AG09309 (cell line): ENCODE results near the gene ACP4.
"Not testable (repeated sequence)": the region's sequence is repeated elsewhere in the genome, so short reads cannot be mapped to it uniquely, and the experiment has no call there.

Source experiments
- DNase-seq: peaks from one replicate; pipeline ENCODE4 v3.0.0-alpha.2; 2010; ENCODE audit warnings: low read depth
- H3K4me3 ChIP-seq: 2 replicates; pipeline ENCODE4 v1.5.1; 2011; ENCODE audit warnings: mild to moderate bottlenecking, low read depth, low read length, moderate library complexity; ENCODE audit not compliant: control insufficient read depth
- TF ChIP-seq, protein P1 (sequence below): IDR thresholded peaks from 2 replicates; pipeline ENCODE4 v1.5.1; 2011; ENCODE audit warnings: mild to moderate bottlenecking, low read depth, low read length, inconsistent platforms; ENCODE audit not compliant: insufficient read depth, control insufficient read depth; ENCODE audit errors: missing control alignments

The ACP4 gene

DNA sequence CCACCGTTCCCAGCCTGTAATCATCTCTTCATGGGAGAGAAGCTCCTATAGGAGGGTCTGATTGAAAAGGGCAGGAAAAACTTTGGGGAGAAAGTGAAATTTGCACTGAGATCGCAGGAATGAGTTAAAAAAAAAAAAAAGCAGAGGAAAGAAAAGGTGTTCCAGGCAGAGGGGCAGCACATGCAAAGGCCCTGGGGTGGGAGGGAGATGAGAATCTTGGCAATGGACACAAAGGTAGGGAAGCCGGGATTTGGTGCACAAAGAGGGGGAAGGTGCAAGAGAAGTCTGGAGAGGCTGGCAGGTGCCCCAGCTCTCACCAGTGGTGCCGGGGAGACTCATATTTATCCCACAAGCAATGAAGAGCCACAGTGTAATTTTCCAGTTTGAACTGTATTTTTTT is 36.3 kb upstream of the ACP4 start:
- TF ChIP-seq, protein P1, sequence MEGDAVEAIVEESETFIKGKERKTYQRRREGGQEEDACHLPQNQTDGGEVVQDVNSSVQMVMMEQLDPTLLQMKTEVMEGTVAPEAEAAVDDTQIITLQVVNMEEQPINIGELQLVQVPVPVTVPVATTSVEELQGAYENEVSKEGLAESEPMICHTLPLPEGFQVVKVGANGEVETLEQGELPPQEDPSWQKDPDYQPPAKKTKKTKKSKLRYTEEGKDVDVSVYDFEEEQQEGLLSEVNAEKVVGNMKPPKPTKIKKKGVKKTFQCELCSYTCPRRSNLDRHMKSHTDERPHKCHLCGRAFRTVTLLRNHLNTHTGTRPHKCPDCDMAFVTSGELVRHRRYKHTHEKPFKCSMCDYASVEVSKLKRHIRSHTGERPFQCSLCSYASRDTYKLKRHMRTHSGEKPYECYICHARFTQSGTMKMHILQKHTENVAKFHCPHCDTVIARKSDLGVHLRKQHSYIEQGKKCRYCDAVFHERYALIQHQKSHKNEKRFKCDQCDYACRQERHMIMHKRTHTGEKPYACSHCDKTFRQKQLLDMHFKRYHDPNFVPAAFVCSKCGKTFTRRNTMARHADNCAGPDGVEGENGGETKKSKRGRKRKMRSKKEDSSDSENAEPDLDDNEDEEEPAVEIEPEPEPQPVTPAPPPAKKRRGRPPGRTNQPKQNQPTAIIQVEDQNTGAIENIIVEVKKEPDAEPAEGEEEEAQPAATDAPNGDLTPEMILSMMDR: no peak
- H3K4me3 ChIP-seq: no peak overlapping the region
- no peak for DNase-seq

DNA sequence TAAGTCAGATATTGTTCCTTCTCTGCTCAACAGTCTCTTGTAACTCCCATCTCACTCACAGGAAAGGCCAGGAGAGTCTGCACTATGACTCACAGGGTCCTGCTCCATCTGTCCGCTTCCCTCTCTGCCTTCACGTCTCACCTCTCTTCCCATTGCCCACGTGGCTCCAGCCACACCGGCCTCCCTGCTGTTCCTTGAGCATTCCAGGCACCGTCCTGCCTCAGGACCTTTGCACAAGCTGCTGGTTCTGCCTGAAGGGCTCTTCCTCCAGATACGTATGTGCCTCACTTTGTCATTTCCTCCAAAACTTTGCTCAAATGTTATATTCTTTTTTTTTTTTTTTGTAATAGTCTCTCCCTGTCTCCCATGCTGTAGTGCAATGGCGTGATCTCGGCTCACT is 34.0 kb upstream of the ACP4 start:
- DNase-seq, H3K4me3 ChIP-seq: not testable (repeated sequence)

DNA sequence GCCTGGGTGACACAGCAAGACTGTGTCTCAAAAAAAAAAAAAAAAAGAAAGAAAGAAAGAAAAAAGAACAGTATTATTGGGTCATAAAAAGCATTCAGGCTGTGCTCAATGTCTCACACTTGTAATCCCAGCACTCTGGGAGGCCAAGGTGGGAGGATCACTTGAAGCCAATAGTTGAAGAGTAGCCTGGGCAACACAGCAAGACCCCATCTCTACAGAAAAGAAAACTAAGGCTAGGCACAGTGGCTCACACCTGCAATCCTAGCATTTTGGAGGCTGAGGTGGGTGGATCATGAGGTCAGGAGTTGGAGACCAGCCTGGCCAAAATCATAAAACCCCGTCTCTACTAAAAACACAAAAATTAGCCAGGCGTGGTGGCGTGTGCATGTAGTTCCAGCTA is 32.6 kb upstream of the ACP4 start:
- not testable (repeated sequence) for H3K4me3 ChIP-seq

DNA sequence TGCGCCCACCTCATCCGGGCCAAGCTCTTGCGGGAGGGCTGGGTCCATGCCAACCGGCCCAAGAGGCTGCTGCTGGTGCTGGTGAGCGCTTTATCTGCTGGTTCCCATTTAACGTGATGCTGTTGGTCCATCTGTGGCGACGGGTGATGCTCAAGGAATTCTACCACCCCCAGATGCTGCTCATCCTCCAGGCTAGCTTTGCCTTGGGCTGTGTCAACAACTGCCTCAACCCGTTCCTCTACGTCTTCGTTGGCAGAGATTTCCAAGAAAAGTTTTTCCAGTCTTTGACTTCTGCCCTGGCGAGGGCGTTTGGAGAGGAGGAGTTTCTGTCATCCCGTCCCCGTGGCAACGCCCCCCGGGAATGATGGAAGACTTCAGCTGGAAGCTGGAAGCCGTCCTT is 31.1 kb upstream of the ACP4 start:
- DNase-seq, H3K4me3 ChIP-seq: not testable (repeated sequence)

More for the DNA sequence above, 32.6 kb upstream of the ACP4 start:
- DNase-seq: not testable (repeated sequence)

GRCh38 chr19:50759886-50760285 is 30.3 kb upstream of the ACP4 start:
- TF ChIP-seq, protein P1: no peak
- no peak overlapping the region for H3K4me3 ChIP-seq
- DNase-seq: no peak

DNA sequence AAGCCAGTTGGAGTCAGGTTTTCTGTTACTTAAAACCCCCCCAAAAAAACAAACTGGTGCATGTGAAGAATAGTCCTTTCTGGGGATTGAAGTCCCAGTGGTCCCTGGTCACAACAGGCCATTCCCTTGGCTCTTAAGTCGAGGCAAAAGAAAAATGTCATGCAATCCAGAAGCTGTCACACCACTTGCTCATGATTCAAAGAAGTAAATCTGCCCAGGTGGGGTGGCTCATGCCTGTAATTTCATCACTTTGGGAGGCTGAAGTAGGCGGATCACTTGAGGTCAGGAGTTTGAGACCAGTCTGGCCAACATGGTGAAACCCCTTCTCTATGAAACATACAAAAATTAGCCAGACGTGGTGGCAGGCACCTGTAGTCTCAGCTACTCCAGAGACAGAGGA is 28.7 kb upstream of the ACP4 start:
- not testable (repeated sequence) for DNase-seq, H3K4me3 ChIP-seq

- DNase-seq, H3K4me3 ChIP-seq: not testable (repeated sequence)
Observed at GRCh38 chr19:50763521-50763920, 26.7 kb upstream of the ACP4 start.

DNA sequence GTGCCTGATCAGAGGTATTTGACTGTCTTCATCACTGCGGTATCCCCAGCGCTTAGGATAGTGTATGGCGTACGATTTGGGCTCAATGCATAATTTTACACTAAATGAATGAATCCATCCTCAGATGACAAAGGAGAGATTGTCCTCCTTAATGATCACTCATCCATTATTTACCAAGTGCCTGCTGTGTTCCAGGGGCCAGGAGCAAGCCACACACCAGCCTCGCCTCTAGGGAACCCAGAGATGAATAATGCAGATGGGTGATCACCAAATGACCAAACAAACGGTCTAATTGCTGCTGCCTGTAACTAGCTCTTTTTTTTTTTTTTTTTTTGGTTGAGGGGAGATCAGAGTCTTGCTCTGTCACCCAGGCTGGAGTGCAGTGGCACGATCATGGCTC is 25.8 kb upstream of the ACP4 start:
- H3K4me3 ChIP-seq: no peak overlapping the region
- DNase-seq: no peak
- TF ChIP-seq, protein P1: no peak

DNA sequence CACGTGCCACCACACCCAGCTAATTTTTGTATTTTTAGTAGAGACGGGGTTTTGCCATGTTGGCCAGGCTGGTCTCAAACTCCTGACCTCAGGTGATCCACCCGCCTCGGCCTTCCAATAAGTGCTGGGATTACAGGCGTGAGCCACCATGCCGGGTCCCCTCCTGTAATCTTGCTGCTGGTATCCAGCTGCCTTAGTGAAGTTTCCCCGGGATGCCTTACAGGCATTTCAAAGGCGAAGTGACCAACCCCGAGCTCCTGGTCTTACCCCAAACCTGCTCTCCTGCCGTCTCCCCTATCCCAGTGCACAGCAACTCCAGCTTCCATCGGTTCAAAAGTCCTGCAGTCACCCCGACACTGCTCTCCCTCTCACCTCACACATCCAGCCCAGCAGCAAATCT is 23.5 kb upstream of the ACP4 start:
- not testable (repeated sequence) for DNase-seq, H3K4me3 ChIP-seq

DNA sequence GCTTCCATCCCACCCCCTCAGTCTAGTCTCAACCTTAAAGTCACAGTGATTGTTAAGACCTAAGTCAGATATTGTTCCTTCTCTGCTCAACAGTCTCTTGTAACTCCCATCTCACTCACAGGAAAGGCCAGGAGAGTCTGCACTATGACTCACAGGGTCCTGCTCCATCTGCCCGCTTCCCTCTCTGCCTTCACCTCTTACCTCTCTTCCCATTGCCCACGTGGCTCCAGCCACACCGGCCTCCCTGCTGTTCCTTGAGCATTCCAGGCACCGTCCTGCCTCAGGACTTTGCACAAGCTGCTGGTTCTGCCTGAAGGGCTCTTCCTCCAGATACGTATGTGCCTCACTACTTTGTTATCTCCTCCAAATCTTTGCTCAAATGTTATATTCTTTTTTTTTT is 23.0 kb upstream of the ACP4 start:
- DNase-seq, H3K4me3 ChIP-seq: not testable (repeated sequence)

DNA sequence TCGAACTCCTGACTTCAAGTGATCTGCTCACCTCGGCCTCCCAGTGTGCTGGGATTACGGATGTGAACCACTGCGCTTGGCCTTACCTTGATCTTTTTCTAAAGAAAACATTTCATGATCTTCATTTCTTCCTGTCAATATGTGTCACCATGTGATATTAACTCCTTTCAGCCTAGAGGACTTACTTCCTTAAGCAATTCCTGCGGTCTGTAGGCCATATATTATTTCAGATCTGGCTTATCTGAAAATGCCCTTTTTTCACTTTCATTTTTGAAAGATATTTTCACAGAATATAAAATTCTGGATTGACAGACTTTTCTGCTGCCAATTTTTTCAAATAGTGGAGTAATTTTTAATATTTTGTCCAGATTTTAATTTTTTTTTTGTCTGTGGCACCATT is 21.9 kb upstream of the ACP4 start:
- no peak for DNase-seq
- TF ChIP-seq, protein P1: no peak
- no peak overlapping the region for H3K4me3 ChIP-seq

GRCh38 chr19:50770164-50770563 is 20.1 kb upstream of the ACP4 start, which contains the start of gene GPR32:
TSS of gene GPR32 (plus strand) at chr19:50770464. CDS start at chr19:50770601, 137 bp downstream.
- DNase-seq, H3K4me3 ChIP-seq: not testable (repeated sequence)
